CD4-positive, alpha-beta memory T cell (primary cell): ENCODE measurements around the gene ACO1. TPM values are rescaled to one million over a fixed set of nuclear protein-coding genes. Genes with fewer than 3 reads are reported as not detected.

ENCODE experiments used
- CTCF ChIA-PET: fragments of 350-600 bp; sonication (Branson Sonifier 250); formaldehyde crosslinking; loops from one replicate; lab custom pipeline; 2021; ENCODE audit warnings: inconsistent platforms; ENCODE audit not compliant: partially characterized antibody; lab: Charles Lee
- POLR2A ChIA-PET: fragments of 350-600 bp; sonication (Branson Sonifier 250); formaldehyde crosslinking; loops from one replicate; lab custom pipeline; 2021; ENCODE audit not compliant: partially characterized antibody; lab: Charles Lee
- DNase-seq, 5 donors: peaks; one replicate each; pipeline versions ENCODE4 v3.0.0 to v3.0.0-alpha.2; 2020 to 2022; ENCODE audit warnings: mixed read lengths in 1 of 5
- H3K27ac ChIP-seq: one replicate; pipeline ENCODE4 v1.7.0; 2013; ENCODE audit warnings: low read depth, low read length
- H3K27me3 ChIP-seq: 2 replicates; pipeline ENCODE4 v1.7.0; 2013; ENCODE audit warnings: mild to moderate bottlenecking, low read length, moderate library complexity; ENCODE audit not compliant: insufficient read depth
- H3K36me3 ChIP-seq: 2 replicates; pipeline ENCODE4 v1.7.0; 2013; ENCODE audit warnings: mild to moderate bottlenecking, low read length, moderate library complexity; ENCODE audit not compliant: insufficient read depth
- H3K4me1 ChIP-seq: 2 replicates; pipeline ENCODE4 v1.7.0; 2013; ENCODE audit warnings: mild to moderate bottlenecking, low read length, moderate library complexity; ENCODE audit not compliant: insufficient read depth
- H3K4me3 ChIP-seq, 2 donors: one replicate each; pipeline ENCODE4 v1.7.0; 2013; ENCODE audit warnings: low read length in 2 of 2, mild to moderate bottlenecking in 1 of 2
- H3K9me3 ChIP-seq, 2 donors: one replicate each; pipeline ENCODE4 v1.7.0; 2013; ENCODE audit warnings: low read length in 2 of 2, control low read depth in 1 of 2; ENCODE audit not compliant: control insufficient read depth in 1 of 2
- H3K27ac Mint-ChIP-seq, 7 donors: one replicate each; pipeline ENCODE4 v1.8.0; 2020 to 2021; ENCODE audit warnings: mixed read lengths in 7 of 7, mild to moderate bottlenecking in 6 of 7, inconsistent platforms in 3 of 7, moderate library complexity in 3 of 7
- H3K27me3 Mint-ChIP-seq, 2 donors: one replicate each; pipeline ENCODE4 v1.8.0; 2020 to 2021; ENCODE audit warnings: mixed read lengths in 2 of 2
- H3K36me3 Mint-ChIP-seq, 2 donors: one replicate each; pipeline ENCODE4 v1.8.0; 2020 to 2021; ENCODE audit warnings: mixed read lengths in 2 of 2, inconsistent platforms in 1 of 2, mild to moderate bottlenecking in 1 of 2
- H3K4me1 Mint-ChIP-seq, 4 donors: one replicate each; pipeline ENCODE4 v1.8.0; 2020 to 2021; ENCODE audit warnings: mixed read lengths in 4 of 4, mild to moderate bottlenecking in 1 of 4
- H3K4me3 Mint-ChIP-seq, 8 donors: one replicate each; pipeline ENCODE4 v1.8.0; 2020 to 2021; ENCODE audit warnings: mixed read lengths in 8 of 8, mild to moderate bottlenecking in 7 of 8, moderate library complexity in 6 of 8, inconsistent platforms in 3 of 8
- H3K9me3 Mint-ChIP-seq, 8 donors: one replicate each; pipeline ENCODE4 v1.8.0; 2020 to 2021; ENCODE audit warnings: mixed read lengths in 8 of 8, mild to moderate bottlenecking in 5 of 8, inconsistent platforms in 3 of 8, moderate library complexity in 1 of 8
- intact Hi-C: fragments of 100-400 bp; cut with micrococcal nuclease; formaldehyde crosslinking; loops from one replicate; pipeline ENCODE4 v1.15.1; 2023
- polyA plus RNA-seq, 2 donors: library from polyadenylated mRNA; unstranded; fragments of 300-500 nt; fragmentation: Illumina TruSeq; gene quantifications; one replicate each; pipeline ENCODE4 v1.2.3, GENCODE V29; 2021
- total RNA-seq, 2 experiments: library from RNA; stranded (reverse); gene quantifications; one replicate each; pipeline ENCODE4 v1.2.3, GENCODE V29; 2021

ACO1 gene
- total and polyA plus RNA-seq, 4 experiments from 2014 or later, result 7.9 to 11.9 (median 9.2) TPM

GRCh38 chr9:32389365-32389764 lies 4.9 kb downstream of the ACO1 start:
- DNase-seq, result no peak
- no peaks in the 10 kb centered on the region for H3K27me3 Mint-ChIP-seq
- intact Hi-C loops, result no loop called here
- peaks cover 14% of the 10 kb centered on the region for H3K4me1 ChIP-seq
- no peak overlapping the region for H3K4me3 Mint-ChIP-seq
- peaks cover 0 to 27% of the 10 kb centered on the region in 2 donors for H3K36me3 Mint-ChIP-seq
- no peaks in the 10 kb centered on the region for H3K27me3 ChIP-seq
- H3K9me3 ChIP-seq, result no peaks in the 10 kb centered on the region
- CTCF ChIA-PET, result interaction anchor here (1.2 to 2.5 kb wide), 3 partner anchors 11 to 194 kb away, joined by 3 to 19 read pairs (median 4); partner anchors contain the start of gene RIGI
- POLR2A ChIA-PET, result interaction anchor here (0.9 to 1.0 kb wide), 2 partner anchors 43 to 636 kb away, joined by 3 read pairs; no protein-coding TSS in a partner anchor
- no peaks in the 10 kb centered on the region for H3K9me3 Mint-ChIP-seq
- peaks cover 6 to 13% (median 10%) of the 10 kb centered on the region in 4 donors for H3K4me1 Mint-ChIP-seq
- no peak overlapping the region for H3K27ac Mint-ChIP-seq
- H3K27ac ChIP-seq, result no peak overlapping the region
- no peak overlapping the region for H3K4me3 ChIP-seq
- no peaks in the 10 kb centered on the region for H3K36me3 ChIP-seq

GRCh38 chr9:32393911-32394310 lies 9.5 kb downstream of the ACO1 start:
- no peak overlapping the region for H3K27ac Mint-ChIP-seq
- H3K4me1 ChIP-seq, result no peaks in the 10 kb centered on the region
- H3K9me3 Mint-ChIP-seq, result no peaks in the 10 kb centered on the region
- no peak overlapping the region for H3K4me3 Mint-ChIP-seq
- no peaks in the 10 kb centered on the region for H3K36me3 ChIP-seq
- H3K4me1 Mint-ChIP-seq, result no peaks in the 10 kb centered on the region
- ChIA-PET CTCF (interaction anchor here (0.9 kb wide), 1 partner anchor 10 kb away, joined by 3 read pairs; the partner anchor contains the start of gene ACO1), POLR2A (no interaction called here)
- peaks cover 0 to 27% of the 10 kb centered on the region in 2 donors for H3K36me3 Mint-ChIP-seq
- no peak overlapping the region for H3K4me3 ChIP-seq
- no peak for DNase-seq
- intact Hi-C loops, result no loop called here
- H3K9me3 ChIP-seq, result no peaks in the 10 kb centered on the region
- H3K27ac ChIP-seq, result no peak overlapping the region
- no peaks in the 10 kb centered on the region for H3K27me3 Mint-ChIP-seq
- no peaks in the 10 kb centered on the region for H3K27me3 ChIP-seq

- H3K27ac Mint-ChIP-seq, result no peak overlapping the region
- Histone ChIP-seq H3K27me3 (no peaks in the 10 kb centered on the region), H3K9me3 (no peaks in the 10 kb centered on the region), H3K4me1 (no peaks in the 10 kb centered on the region), H3K4me3 (no peak overlapping the region), H3K36me3 (no peaks in the 10 kb centered on the region), H3K27ac (no peak overlapping the region)
- ChIA-PET CTCF (interaction anchor here (0.9 kb wide), 1 partner anchor 10 kb away, joined by 3 read pairs; the partner anchor contains the start of gene ACO1), POLR2A (no interaction called here)
- H3K4me3 Mint-ChIP-seq, result no peak overlapping the region
- intact Hi-C loops, result no loop called here
- H3K9me3 Mint-ChIP-seq, result no peaks in the 10 kb centered on the region
- no peaks in the 10 kb centered on the region for H3K4me1 Mint-ChIP-seq
- no peaks in the 10 kb centered on the region for H3K27me3 Mint-ChIP-seq
- H3K36me3 Mint-ChIP-seq, result peaks cover 0 to 27% of the 10 kb centered on the region in 2 donors
- no peak for DNase-seq
Measured at GRCh38 chr9:32394381-32395049, 10.1 kb downstream of the ACO1 start.

- Mint-ChIP-seq H3K36me3 (peaks cover 0 to 21% of the 10 kb centered on the region in 2 donors), H3K4me3 (no peak overlapping the region), H3K4me1 (no peaks in the 10 kb centered on the region), H3K27me3 (no peaks in the 10 kb centered on the region), H3K27ac (no peak overlapping the region), H3K9me3 (no peaks in the 10 kb centered on the region)
- Histone ChIP-seq H3K36me3 (no peaks in the 10 kb centered on the region), H3K4me3 (no peak overlapping the region), H3K4me1 (no peaks in the 10 kb centered on the region), H3K9me3 (no peaks in the 10 kb centered on the region), H3K27me3 (no peaks in the 10 kb centered on the region), H3K27ac (no peak overlapping the region)
- CTCF ChIA-PET, result interaction anchor here (1.4 kb wide), 1 partner anchor 17 kb away, joined by 7 read pairs; no protein-coding TSS in a partner anchor
- POLR2A ChIA-PET, result no interaction called here
- no peak for DNase-seq
- intact Hi-C loops, result no loop called here
Measured at GRCh38 chr9:32395510-32396216, 11.2 kb downstream of the ACO1 start.

- no peaks in the 10 kb centered on the region for H3K27me3 Mint-ChIP-seq
- peaks cover 0 to 1% (median 0%) of the 10 kb centered on the region in 4 donors for H3K4me1 Mint-ChIP-seq
- H3K4me3 ChIP-seq, result no peak overlapping the region
- H3K9me3 ChIP-seq, result no peaks in the 10 kb centered on the region
- intact Hi-C loops, result no loop called here
- no peaks in the 10 kb centered on the region for H3K9me3 Mint-ChIP-seq
- DNase-seq, result no peak
- no peaks in the 10 kb centered on the region for H3K4me1 ChIP-seq
- ChIA-PET POLR2A (no interaction called here), CTCF (interaction anchor here (0.8 to 3.6 kb wide), 4 partner anchors 15 to 181 kb away, joined by 3 to 17 read pairs (median 4); no protein-coding TSS in a partner anchor)
- no peaks in the 10 kb centered on the region for H3K36me3 ChIP-seq
- peaks cover 0 to 11% of the 10 kb centered on the region in 2 donors for H3K36me3 Mint-ChIP-seq
- H3K27me3 ChIP-seq, result no peaks in the 10 kb centered on the region
- no peak overlapping the region for H3K27ac Mint-ChIP-seq
- H3K27ac ChIP-seq, result no peak overlapping the region
- no peak overlapping the region for H3K4me3 Mint-ChIP-seq
Measured at GRCh38 chr9:32398207-32398606, 13.8 kb downstream of the ACO1 start.

GRCh38 chr9:32399110-32399815 lies 14.8 kb downstream of the ACO1 start:
- Histone ChIP-seq H3K36me3 (no peaks in the 10 kb centered on the region), H3K27ac (no peak overlapping the region), H3K9me3 (no peaks in the 10 kb centered on the region), H3K27me3 (no peaks in the 10 kb centered on the region), H3K4me3 (no peak overlapping the region), H3K4me1 (no peaks in the 10 kb centered on the region)
- Mint-ChIP-seq H3K4me3 (no peak overlapping the region), H3K27me3 (no peaks in the 10 kb centered on the region), H3K4me1 (peaks cover 0 to 3% (median under 1%) of the 10 kb centered on the region in 4 donors), H3K9me3 (no peaks in the 10 kb centered on the region), H3K27ac (no peak overlapping the region), H3K36me3 (peaks cover under 1 to 3% of the 10 kb centered on the region in 2 donors)
- ChIA-PET CTCF (interaction anchor here (0.9 to 3.6 kb wide), 3 partner anchors 21 to 180 kb away, joined by 3 to 17 read pairs (median 4); no protein-coding TSS in a partner anchor), POLR2A (no interaction called here)
- DNase-seq, result no peak
- intact Hi-C loops, result no loop called here
